ENCODE data around the gene MARCKSL1.

MARCKSL1 gene

GRCh38 chr1:32336591-32336932 is 529 bp upstream of the MARCKSL1 start:
- Histone ChIP-seq H3K4me3 (peak overlapping the region; percentile 57 to 79 (median 69)), H3K27ac (peak overlapping the region in 9 of 21 experiments; percentile 17 to 85 (median 56))

- Histone ChIP-seq H3K27ac (peak overlapping the region; percentile 7 to 89 (median 79)), H3K4me3 (peak overlapping the region; percentile 57 to 79 (median 69))
Measured at GRCh38 chr1:32335535-32335789, 571 bp downstream of the MARCKSL1 start.

- H3K27ac ChIP-seq, result peak overlapping the region; percentile 7 to 89 (median 79)
- H3K4me3 ChIP-seq, result peak overlapping the region; percentile 57 to 79 (median 69)
Measured at GRCh38 chr1:32334864-32335534, 1.0 kb downstream of the MARCKSL1 start.

- peak overlapping the region in 11 of 21 experiments; percentile 47 to 89 (median 81) for H3K27ac ChIP-seq
- H3K4me3 ChIP-seq, result peak overlapping the region; percentile 57 to 79 (median 69)
Measured at GRCh38 chr1:32334274-32334861, 1.7 kb downstream of the MARCKSL1 start.

- H3K4me3 ChIP-seq, result no peak overlapping the region
- H3K27ac ChIP-seq, result peak overlapping the region in 2 of 21 experiments; percentile 50 to 73
Measured at GRCh38 chr1:32333251-32333963, 2.6 kb downstream of the MARCKSL1 start.

GRCh38 chr1:32332290-32333079 is 3.5 kb downstream of the MARCKSL1 start:
- Histone ChIP-seq H3K27ac (peak overlapping the region in 11 of 21 experiments; percentile 21 to 73 (median 51)), H3K4me3 (no peak overlapping the region)

GRCh38 chr1:32331549-32331948 is 4.5 kb downstream of the MARCKSL1 start:
- peak overlapping the region in 8 of 21 experiments; percentile 39 to 73 (median 52) for H3K27ac ChIP-seq
- no peak overlapping the region for H3K4me3 ChIP-seq

GRCh38 chr1:32330558-32331151 is 5.4 kb downstream of the MARCKSL1 start:
- Histone ChIP-seq H3K4me3 (no peak overlapping the region), H3K27ac (no peak overlapping the region)

- Histone ChIP-seq H3K4me3 (no peak overlapping the region), H3K27ac (no peak overlapping the region)
Measured at GRCh38 chr1:32329931-32330466, 6.0 kb downstream of the MARCKSL1 start.

GRCh38 chr1:32327204-32327603 is 8.8 kb downstream of the MARCKSL1 start:
- H3K4me3 ChIP-seq, result no peak overlapping the region
- H3K27ac ChIP-seq, result no peak overlapping the region

- peak overlapping the region in 9 of 21 experiments; percentile 3 to 77 (median 54) for H3K27ac ChIP-seq
- no peak overlapping the region for H3K4me3 ChIP-seq
Measured at GRCh38 chr1:32321712-32322291, 14.2 kb downstream of the MARCKSL1 start.

GRCh38 chr1:32318127-32318869 is 17.7 kb downstream of the MARCKSL1 start:
- no peak overlapping the region for H3K27ac ChIP-seq
- no peak overlapping the region for H3K4me3 ChIP-seq

GRCh38 chr1:32316903-32317277 is 19.1 kb downstream of the MARCKSL1 start:
- no peak overlapping the region for H3K4me3 ChIP-seq
- peak overlapping the region in 1 of 21 experiments; percentile 33 for H3K27ac ChIP-seq

- Histone ChIP-seq H3K4me3 (no peak overlapping the region), H3K27ac (no peak overlapping the region)
Measured at GRCh38 chr1:32311709-32312393, 24.2 kb downstream of the MARCKSL1 start.

- Histone ChIP-seq H3K4me3 (no peak overlapping the region), H3K27ac (no peak overlapping the region)
Measured at GRCh38 chr1:32309960-32310359, 26.1 kb downstream of the MARCKSL1 start.

- H3K4me3 ChIP-seq, result no peak overlapping the region
- no peak overlapping the region for H3K27ac ChIP-seq
Measured at GRCh38 chr1:32307324-32307723, 28.7 kb downstream of the MARCKSL1 start.

GRCh38 chr1:32305310-32305709 is 30.7 kb downstream of the MARCKSL1 start:
- Histone ChIP-seq H3K4me3 (no peak overlapping the region), H3K27ac (no peak overlapping the region)

- Histone ChIP-seq H3K4me3 (no peak overlapping the region), H3K27ac (no peak overlapping the region)
Measured at GRCh38 chr1:32303997-32304622, 31.9 kb downstream of the MARCKSL1 start.

All from skin epidermis (tissue), 12 donors.